Neural cell (in vitro differentiated cells): ENCODE results near the gene IRF8. TPM values are rescaled to one million over a fixed set of nuclear protein-coding genes. Genes with fewer than 3 reads are reported as not detected.

Experiments used
- H2AFZ ChIP-seq: fragments of 200-600, 300-800 bp; sonication (generic), shearing (Covaris generic); 2 replicates; pipeline ENCODE4 v1.6.0; 2014; ENCODE audit warnings: low read depth, mild to moderate bottlenecking, antibody characterized with exemption, low read length, moderate library complexity
- H3F3A ChIP-seq: fragments of 200-600 bp; shearing (Covaris generic); 2 replicates; pipeline ENCODE4 v1.6.1; 2016; ENCODE audit warnings: mild to moderate bottlenecking, moderate library complexity, mixed read lengths, antibody characterized with exemption, low read length; ENCODE audit not compliant: insufficient read depth, poor library complexity, severe bottlenecking
- H3K27ac ChIP-seq: fragments of 200-600, 300-800 bp; sonication (generic), shearing (Covaris generic); 2 replicates; pipeline ENCODE4 v1.5.1; 2014; ENCODE audit warnings: mild to moderate bottlenecking, low read length, moderate library complexity
- H3K27me3 ChIP-seq: fragments of 300-800, 200-600 bp; sonication (generic), shearing (Covaris generic); 2 replicates; pipeline ENCODE4 v1.6.0; 2014; ENCODE audit warnings: mild to moderate bottlenecking, low read depth, low read length, moderate library complexity; ENCODE audit not compliant: insufficient read depth
- H3K36me3 ChIP-seq: fragments of 300-800, 200-600 bp; sonication (generic), shearing (Covaris generic); 2 replicates; pipeline ENCODE4 v1.5.1; 2014; ENCODE audit warnings: mild to moderate bottlenecking, antibody characterized with exemption, low read length, moderate library complexity; ENCODE audit not compliant: insufficient read depth
- H3K4me2 ChIP-seq: fragments of 300-800, 200-600 bp; sonication (generic), shearing (Covaris generic); 2 replicates; pipeline ENCODE4 v1.6.0; 2014; ENCODE audit warnings: mild to moderate bottlenecking, low read length
- H3K4me3 ChIP-seq: fragments of 300-800, 200-600 bp; sonication (generic), shearing (Covaris generic); 2 replicates; pipeline ENCODE4 v1.5.1; 2014; ENCODE audit warnings: mild to moderate bottlenecking, low read length, moderate library complexity
- H3K79me2 ChIP-seq: fragments of 200-600 bp; shearing (Covaris generic); replicated peaks from 2 replicates; pipeline ENCODE4 v1.6.0; 2014; ENCODE audit warnings: mild to moderate bottlenecking, low read length, moderate library complexity; ENCODE audit not compliant: insufficient read depth
- H3K9ac ChIP-seq: fragments of 300-800, 200-600 bp; sonication (generic), shearing (Covaris generic); 2 replicates; pipeline ENCODE4 v1.6.1; 2016; ENCODE audit warnings: mild to moderate bottlenecking, low read length, mixed read lengths
- H3K9me2 ChIP-seq: fragments of 200-600 bp; shearing (Covaris generic); 2 replicates; pipeline ENCODE4 v1.6.1; 2016; ENCODE audit warnings: mild to moderate bottlenecking, low read length, mixed read lengths; ENCODE audit not compliant: insufficient read depth
- H3K9me3 ChIP-seq: fragments of 200-600, 300-800 bp; sonication (generic), shearing (Covaris generic); 2 replicates; pipeline ENCODE4 v1.6.1; 2016; ENCODE audit warnings: mild to moderate bottlenecking, mixed run types, low read length, moderate library complexity, mixed read lengths
- H4K20me1 ChIP-seq: fragments of 200-600 bp; shearing (Covaris generic); 2 replicates; pipeline ENCODE4 v1.6.1; 2016; ENCODE audit warnings: mild to moderate bottlenecking, mixed run types; ENCODE audit not compliant: insufficient read depth
- CTCF ChIP-seq: fragments of 450-650 bp; IDR thresholded peaks from 2 replicates; pipeline ENCODE4 v1.5.1; 2014; ENCODE audit warnings: antibody characterized with exemption, mild to moderate bottlenecking, moderate library complexity; ENCODE audit not compliant: poor library complexity, severe bottlenecking
- EP300 ChIP-seq: fragments of 450-650 bp; conservative IDR thresholded peaks from 2 replicates; pipeline ENCODE4 v1.6.1; 2014; ENCODE audit warnings: antibody characterized with exemption, mild to moderate bottlenecking, moderate library complexity; ENCODE audit not compliant: poor library complexity, severe bottlenecking
- EZH2 ChIP-seq: fragments of 200-600, 300-800 bp; shearing (Covaris generic), sonication (generic); IDR thresholded peaks from 2 replicates; pipeline ENCODE4 v1.6.1; 2014; ENCODE audit warnings: antibody characterized with exemption, low read length, borderline replicate concordance, mild to moderate bottlenecking; ENCODE audit not compliant: insufficient read depth, poor library complexity, severe bottlenecking
- MXI1 ChIP-seq: fragments of 450-650 bp; conservative IDR thresholded peaks from 2 replicates; pipeline ENCODE4 v1.6.1; 2014; ENCODE audit warnings: antibody characterized with exemption, mild to moderate bottlenecking; ENCODE audit not compliant: poor library complexity, severe bottlenecking
- POLR2AphosphoS5 ChIP-seq: IDR thresholded peaks from 2 replicates; pipeline ENCODE4 v1.6.1; 2012
- RAD21 ChIP-seq: fragments of 450-650 bp; conservative IDR thresholded peaks from 2 replicates; pipeline ENCODE4 v1.6.1; 2014; ENCODE audit warnings: antibody characterized with exemption, mild to moderate bottlenecking, moderate library complexity
- REST ChIP-seq: IDR thresholded peaks from 2 replicates; pipeline ENCODE4 v1.6.1; 2012; ENCODE audit warnings: borderline replicate concordance
- SMC3 ChIP-seq: fragments of 450-650 bp; conservative IDR thresholded peaks from 2 replicates; pipeline ENCODE4 v1.6.1; 2014; ENCODE audit warnings: antibody characterized with exemption, mild to moderate bottlenecking, moderate library complexity; ENCODE audit not compliant: poor library complexity
- TAF1 ChIP-seq: IDR thresholded peaks from 2 replicates; pipeline ENCODE4 v1.6.1; 2012; ENCODE audit warnings: low read depth
- polyA plus RNA-seq: library from polyadenylated mRNA; depleted of rRNA; stranded (reverse); fragments of >200 nt; gene quantifications from 2 replicates; pipeline ENCODE4 v1.2.3, GENCODE V29; 2014

Gene IRF8
- polyA plus RNA-seq, 1 donor from 2014 or later, result not detected

- Histone ChIP-seq H3K36me3 (no peaks in the 10 kb centered on the region), H3K27ac (no peak overlapping the region), H3K4me2 (no peak overlapping the region), H2AFZ (no peak overlapping the region), H3K4me3 (no peak overlapping the region), H3F3A (no peaks in the 10 kb centered on the region), H4K20me1 (no peaks in the 10 kb centered on the region), H3K79me2 (no peaks in the 10 kb centered on the region), H3K9ac (no peak overlapping the region), H3K9me3 (no peaks in the 10 kb centered on the region), H3K9me2 (no peaks in the 10 kb centered on the region), H3K27me3 (no peaks in the 10 kb centered on the region)
- TF ChIP-seq EP300 (no peak), REST (no peak), SMC3 (no peak), POLR2AphosphoS5 (no peak), TAF1 (no peak), EZH2 (no peak), CTCF (no peak), RAD21 (no peak), MXI1 (no peak)
Observed at GRCh38 chr16:85968041-85968920, 69.3 kb downstream of the IRF8 start.

DNA sequence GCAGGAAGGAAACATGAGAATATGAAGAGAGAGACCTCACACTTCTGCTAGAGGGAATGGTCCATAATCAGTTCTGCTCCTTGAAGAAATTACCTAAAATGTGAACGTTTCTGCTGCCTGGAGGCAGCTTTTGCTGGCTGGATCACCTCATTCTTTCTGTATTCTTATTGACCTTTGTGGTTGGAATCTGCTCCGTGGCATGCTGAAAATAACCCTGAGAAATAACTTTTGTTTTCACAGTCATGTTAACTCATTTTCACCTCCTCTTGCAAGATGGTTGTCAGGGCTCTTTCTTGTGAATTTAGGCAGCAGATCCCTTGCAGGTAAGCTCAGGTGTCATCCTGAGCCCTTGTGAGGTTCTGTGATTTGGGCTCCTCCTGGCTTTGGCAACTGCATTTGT lies 70.2 kb downstream of the IRF8 start:
- H3K4me3 ChIP-seq, result no peak overlapping the region
- no peak for TF ChIP-seq EZH2
- no peaks in the 10 kb centered on the region for H3K9me3 ChIP-seq
- no peak overlapping the region for H3K4me2 ChIP-seq
- no peak overlapping the region for H2AFZ ChIP-seq
- H3K79me2 ChIP-seq, result no peaks in the 10 kb centered on the region
- H3K9ac ChIP-seq, result no peak overlapping the region
- no peaks in the 10 kb centered on the region for H3K9me2 ChIP-seq
- no peaks in the 10 kb centered on the region for H3F3A ChIP-seq
- no peak overlapping the region for H3K27ac ChIP-seq
- no peaks in the 10 kb centered on the region for H3K36me3 ChIP-seq
- H3K27me3 ChIP-seq, result no peaks in the 10 kb centered on the region
- H4K20me1 ChIP-seq, result no peaks in the 10 kb centered on the region
